Measurements from ENCODE around the gene SNX32. TPM values are rescaled to one million over a fixed set of nuclear protein-coding genes. Genes with fewer than 3 reads are reported as not detected.

The SNX32 gene
- total and polyA plus RNA-seq, 2 of the 13 experiments (the other 11 are each of a cell fraction or from before 2014, with no cell fraction given) = 0.09 to 0.34 TPM

- TF ChIP-seq RNF219 (CRISPR knock-in tag; IDR thresholded peaks at IDR 0.05) (no peak), TRIM24 (CRISPR knock-in tag; IDR thresholded peaks at IDR 0.05) (no peak), SRSF1 (optimal IDR thresholded peaks at IDR 0.05; ENCODE audit: low read depth, low read length) (no peak), SOX6 (IDR thresholded peaks at IDR 0.05) (no peak), SOX6 (CRISPR knock-in tag; IDR thresholded peaks at IDR 0.05) (no peak), XBP1 (CRISPR knock-in tag; IDR thresholded peaks at IDR 0.05) (no peak), SMAD1 (CRISPR knock-in tag; IDR thresholded peaks at IDR 0.05; ENCODE audit: borderline replicate concordance, low read depth) (peak; percentile 76; the same call in 1 of the 2 replicates), PCBP1 (IDR thresholded peaks at IDR 0.05; ENCODE audit: borderline replicate concordance, low read depth, low read length) (0 out of 2 replicates have a peak, but pooled peaks have one; percentile 71), REL (CRISPR knock-in tag; conservative IDR thresholded peaks at IDR 0.05) (no peak), EEA1 (CRISPR knock-in tag; IDR thresholded peaks at IDR 0.05; ENCODE audit: borderline replicate concordance) (no peak), ZNF740 (CRISPR knock-in tag; IDR thresholded peaks at IDR 0.05) (0 out of 2 replicates have a peak, but pooled peaks have one; percentile 25), SIN3A (IDR thresholded peaks at IDR 0.05; ENCODE audit: borderline replicate concordance, low read depth, low read length) (peak; percentile 60; the same call in 1 of the 2 replicates), ZKSCAN5 (CRISPR knock-in tag; IDR thresholded peaks at IDR 0.05) (no peak), PAWR (CRISPR knock-in tag; IDR thresholded peaks at IDR 0.05; ENCODE audit: borderline replicate concordance) (no peak), ATF1 (CRISPR knock-in tag; IDR thresholded peaks at IDR 0.05) (peak; percentile 83), PTBP1 (IDR thresholded peaks at IDR 0.05; ENCODE audit: low read depth, low read length, poor library complexity, severe bottlenecking) (no peak), ZNF709 (CRISPR knock-in tag; IDR thresholded peaks at IDR 0.05) (no peak; the same call in none of the 2 replicates), TP53 (CRISPR knock-in tag; conservative IDR thresholded peaks at IDR 0.05) (no peak), TOPORS (CRISPR knock-in tag; IDR thresholded peaks at IDR 0.05) (peak; percentile 37; the same call in 1 of the 2 replicates), ZNF790 (CRISPR knock-in tag; IDR thresholded peaks at IDR 0.05; ENCODE audit: borderline replicate concordance) (no peak), ATF4 (CRISPR knock-in tag; IDR thresholded peaks at IDR 0.05) (no peak), ZNF75D (CRISPR knock-in tag; IDR thresholded peaks at IDR 0.05; ENCODE audit: borderline replicate concordance) (no peak), ZNF484 (CRISPR knock-in tag; IDR thresholded peaks at IDR 0.05; ENCODE audit: borderline replicate concordance, low read depth) (no peak), NFIB (CRISPR knock-in tag; IDR thresholded peaks at IDR 0.05; ENCODE audit: borderline replicate concordance) (no peak), ZNF607 (CRISPR knock-in tag; IDR thresholded peaks at IDR 0.05; ENCODE audit: borderline replicate concordance) (no peak), ATF5 (CRISPR knock-in tag; IDR thresholded peaks at IDR 0.05; ENCODE audit: low read depth) (no peak), ZEB1 (IDR thresholded peaks at IDR 0.05; ENCODE audit: insufficient replicate concordance, low read depth) (peak; percentile 26)
Measured at GRCh38 chr11:65888163-65888814, 54.5 kb downstream of the SNX32 start, which contains the start of gene FIBP (continued).
